Mesendoderm (in vitro differentiated cells): Measurements from ENCODE around the gene ATG2A.

Experiments
- DNase-seq: peaks from one replicate; pipeline ENCODE4 v3.0.0; 2013
- H2AK5ac ChIP-seq: 2 replicates; pipeline ENCODE4 v1.6.1; 2013; ENCODE audit warnings: low read length, inconsistent platforms
- H2BK120ac ChIP-seq: 2 replicates; pipeline ENCODE4 v1.6.1; 2013; ENCODE audit warnings: low read depth, mild to moderate bottlenecking, low read length, moderate library complexity, mixed read lengths
- H2BK15ac ChIP-seq: replicated peaks from 2 replicates; pipeline ENCODE4 v1.6.1; 2013; ENCODE audit warnings: low read depth, mild to moderate bottlenecking, moderate library complexity
- H2BK5ac ChIP-seq: 2 replicates; pipeline ENCODE4 v1.6.1; 2013; ENCODE audit warnings: low read length, inconsistent platforms
- H3K18ac ChIP-seq: 2 replicates; pipeline ENCODE4 v1.6.1; 2013; ENCODE audit warnings: mild to moderate bottlenecking, low read length, mixed read lengths
- H3K23ac ChIP-seq: one replicate; pipeline ENCODE4 v1.6.1; 2013; ENCODE audit warnings: low read length
- H3K27ac ChIP-seq: 2 replicates; pipeline ENCODE4 v1.5.1; 2013; ENCODE audit warnings: low read depth, mild to moderate bottlenecking, inconsistent platforms, low read length, moderate library complexity
- H3K27me3 ChIP-seq: 2 replicates; pipeline ENCODE4 v1.6.1; 2013; ENCODE audit warnings: low read length, control low read depth, mild to moderate bottlenecking, inconsistent platforms; ENCODE audit not compliant: insufficient read depth, poor library complexity
- H3K36me3 ChIP-seq: 2 replicates; pipeline ENCODE4 v1.6.1; 2013; ENCODE audit warnings: low read length, inconsistent platforms; ENCODE audit not compliant: control insufficient read depth, insufficient read depth
- H3K4ac ChIP-seq: one replicate; pipeline ENCODE4 v1.6.1; 2013; ENCODE audit warnings: low read depth, mild to moderate bottlenecking, low read length, moderate library complexity
- H3K4me1 ChIP-seq: 2 replicates; pipeline ENCODE4 v1.6.1; 2013; ENCODE audit warnings: low read depth, low read length, inconsistent platforms; ENCODE audit not compliant: control insufficient read depth
- H3K4me2 ChIP-seq: 2 replicates; pipeline ENCODE4 v1.6.1; 2013; ENCODE audit warnings: low read length
- H3K4me3 ChIP-seq: 2 replicates; pipeline ENCODE4 v1.5.1; 2013; ENCODE audit warnings: mild to moderate bottlenecking, low read length
- H3K56ac ChIP-seq: one replicate; pipeline ENCODE4 v1.6.1; 2013; ENCODE audit warnings: low read length
- H3K79me1 ChIP-seq: 2 replicates; pipeline ENCODE4 v1.6.1; 2013; ENCODE audit warnings: low read length, inconsistent platforms
- H3K79me2 ChIP-seq: 2 replicates; pipeline ENCODE4 v1.6.1; 2013; ENCODE audit warnings: mild to moderate bottlenecking, low read length; ENCODE audit not compliant: control insufficient read depth, insufficient read depth
- H3K9ac ChIP-seq: 2 replicates; pipeline ENCODE4 v1.6.1; 2013; ENCODE audit warnings: low read length, inconsistent platforms
- H4K5ac ChIP-seq: one replicate; pipeline ENCODE4 v1.6.1; 2013; ENCODE audit warnings: low read length
- H4K8ac ChIP-seq: one replicate; pipeline ENCODE4 v1.6.1; 2013; ENCODE audit warnings: low read depth, mild to moderate bottlenecking, control low read depth, low read length, moderate library complexity
- WGBS: extraction: QIAGEN DNeasy Blood & Tissue Kit; methylation state at CpG from one replicate; pipeline ENCODE4 v1.1.7; 2013; ENCODE audit warnings: low lambda C conversion rate, missing lambda C conversion rate; ENCODE audit not compliant: insufficient coverage; ENCODE audit errors: extremely low coverage; 5-methylcytosine and 5-hydroxymethylcytosine counted together

ATG2A gene

DNA sequence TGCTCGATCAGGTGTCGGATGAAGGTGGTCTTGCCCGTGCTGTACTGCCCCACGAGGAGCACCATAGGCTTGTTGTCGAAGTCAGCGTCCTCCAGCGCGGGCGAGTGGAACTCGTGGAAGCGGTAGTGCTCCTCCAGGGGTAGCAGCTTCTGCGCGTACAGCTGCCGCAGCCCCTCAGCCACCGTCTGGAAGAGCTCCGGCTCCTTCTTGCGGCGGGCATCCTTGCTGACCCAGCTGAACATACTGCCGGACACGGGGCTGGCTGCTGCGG lies 38.9 kb downstream of the ATG2A start:
- no peak overlapping the region for H2BK120ac ChIP-seq
- no CpG with 5 or more reads among the region's 21 CpGs for WGBS
- H3K79me1 ChIP-seq: peaks cover 15% of the 10 kb centered on the region
- no peak overlapping the region for H2BK5ac ChIP-seq
- H3K23ac ChIP-seq: peak overlapping the region; percentile 99
- H2AK5ac ChIP-seq: no peak overlapping the region
- no peak overlapping the region for H2BK15ac ChIP-seq
- H3K56ac ChIP-seq: peak overlapping the region; percentile 99
- no peaks in the 10 kb centered on the region for H3K79me2 ChIP-seq
- no peak overlapping the region for H3K27ac ChIP-seq
- H4K5ac ChIP-seq: no peak overlapping the region
- peak overlapping the region; percentile 96 for H3K9ac ChIP-seq
- H3K27me3 ChIP-seq: no peaks in the 10 kb centered on the region
- H3K4me2 ChIP-seq: peak overlapping the region; percentile 98
- H3K4ac ChIP-seq: no peak overlapping the region
- H3K4me1 ChIP-seq: peaks cover 10% of the 10 kb centered on the region
- H3K18ac ChIP-seq: no peak overlapping the region
- H3K36me3 ChIP-seq: no peaks in the 10 kb centered on the region
- H4K8ac ChIP-seq: no peak overlapping the region
- no peak for DNase-seq
- H3K4me3 ChIP-seq: peak overlapping the region; percentile 97

DNA sequence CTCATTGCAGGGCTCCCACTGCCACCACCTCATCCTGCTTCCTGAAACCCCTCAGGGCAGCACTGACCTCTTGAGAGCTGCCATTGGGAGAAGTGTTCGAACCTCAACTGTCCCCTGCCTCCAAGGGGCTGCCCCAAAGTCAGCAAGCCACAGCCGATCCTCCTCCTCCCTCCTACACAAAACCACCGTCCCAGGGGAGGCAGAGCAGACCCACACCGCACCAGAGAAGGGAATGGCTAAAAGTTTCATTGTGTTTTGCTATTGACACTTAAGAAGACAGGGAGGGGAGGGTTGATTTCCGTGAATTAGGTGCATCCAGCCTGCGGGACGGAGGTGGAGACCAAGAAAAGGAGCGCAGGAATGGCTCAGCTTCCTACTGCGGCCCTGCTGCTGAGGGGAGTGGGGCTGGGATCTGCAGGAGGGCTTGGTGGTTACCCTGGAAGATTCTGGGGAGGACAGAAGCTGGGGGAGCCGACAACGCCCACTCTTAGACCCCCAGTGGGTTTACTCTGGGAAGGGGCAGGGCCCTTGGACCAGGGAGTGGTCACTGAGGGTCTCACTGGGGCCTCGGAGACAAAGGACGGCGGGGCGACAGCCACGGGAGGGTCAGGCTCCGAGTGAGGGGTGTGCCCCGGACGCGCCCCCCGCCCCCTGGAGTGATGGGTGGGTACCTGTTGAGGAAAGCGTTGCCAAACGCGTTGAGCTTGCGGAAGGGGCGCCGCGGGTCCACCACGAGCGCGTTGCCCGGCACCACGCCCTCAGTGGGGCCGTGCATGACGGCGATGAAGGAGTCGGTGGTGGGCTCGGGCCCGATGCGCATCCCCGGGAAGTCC lies 39.4 kb downstream of the ATG2A start:
- Histone ChIP-seq H3K79me2 (no peaks in the 10 kb centered on the region), H2BK5ac (no peak overlapping the region), H3K56ac (peak overlapping the region; percentile 99), H2BK120ac (no peak overlapping the region), H3K27me3 (no peaks in the 10 kb centered on the region), H3K79me1 (peaks cover 15% of the 10 kb centered on the region), H3K4me2 (peak overlapping the region; percentile 98), H3K4me1 (peaks cover 10% of the 10 kb centered on the region), H3K36me3 (no peaks in the 10 kb centered on the region), H2AK5ac (peak overlapping the region; percentile 14), H3K18ac (no peak overlapping the region), H3K4me3 (peak overlapping the region; percentile 97), H2BK15ac (no peak overlapping the region), H3K23ac (peak overlapping the region; percentile 99), H4K8ac (no peak overlapping the region), H3K9ac (peak overlapping the region; percentile 96), H3K27ac (no peak overlapping the region), H4K5ac (no peak overlapping the region), H3K4ac (no peak overlapping the region)
- WGBS: no CpG with 5 or more reads among the region's 41 CpGs
- no peak for DNase-seq

DNA sequence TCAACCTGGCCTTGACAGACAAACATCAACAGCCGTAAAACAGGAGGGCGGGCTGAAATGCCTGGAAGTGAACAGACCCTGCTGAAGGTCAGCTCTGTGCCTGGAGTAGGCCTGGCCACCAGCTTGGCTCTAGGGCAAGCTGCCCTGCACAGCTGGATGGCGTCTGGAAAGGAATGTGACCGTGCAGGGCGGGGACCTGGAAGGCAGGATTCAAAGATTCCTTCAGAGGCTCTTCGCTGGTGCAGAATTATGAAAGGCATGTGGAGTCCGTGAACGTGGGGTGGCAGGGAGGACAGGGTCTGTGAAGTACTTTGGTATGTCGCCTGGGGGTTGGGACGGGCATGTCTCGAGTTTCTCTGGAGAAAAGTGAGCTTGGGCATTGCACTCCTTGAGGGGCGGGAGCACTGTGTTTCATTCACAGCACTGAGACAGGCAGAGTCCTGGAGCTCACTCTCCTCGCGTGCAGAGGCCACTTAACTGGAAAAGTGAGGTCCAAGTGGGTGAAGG lies 40.1 kb downstream of the ATG2A start:
- H3K23ac ChIP-seq: no peak overlapping the region
- H2BK15ac ChIP-seq: no peak overlapping the region
- H3K79me1 ChIP-seq: peaks cover 15% of the 10 kb centered on the region
- peaks cover 10% of the 10 kb centered on the region for H3K4me1 ChIP-seq
- peak overlapping the region; percentile 97 for H3K4me3 ChIP-seq
- H2BK5ac ChIP-seq: no peak overlapping the region
- WGBS: no CpG with 5 or more reads among the region's 14 CpGs
- H3K9ac ChIP-seq: peak overlapping the region; percentile 96
- H4K8ac ChIP-seq: no peak overlapping the region
- peak overlapping the region; percentile 99 for H3K56ac ChIP-seq
- H3K4ac ChIP-seq: no peak overlapping the region
- H3K27ac ChIP-seq: no peak overlapping the region
- H3K18ac ChIP-seq: no peak overlapping the region
- no peaks in the 10 kb centered on the region for H3K27me3 ChIP-seq
- no peak overlapping the region for H2AK5ac ChIP-seq
- H3K4me2 ChIP-seq: peak overlapping the region; percentile 98
- no peaks in the 10 kb centered on the region for H3K36me3 ChIP-seq
- H4K5ac ChIP-seq: no peak overlapping the region
- no peaks in the 10 kb centered on the region for H3K79me2 ChIP-seq
- no peak overlapping the region for H2BK120ac ChIP-seq
- peak; percentile 37 for DNase-seq

DNA sequence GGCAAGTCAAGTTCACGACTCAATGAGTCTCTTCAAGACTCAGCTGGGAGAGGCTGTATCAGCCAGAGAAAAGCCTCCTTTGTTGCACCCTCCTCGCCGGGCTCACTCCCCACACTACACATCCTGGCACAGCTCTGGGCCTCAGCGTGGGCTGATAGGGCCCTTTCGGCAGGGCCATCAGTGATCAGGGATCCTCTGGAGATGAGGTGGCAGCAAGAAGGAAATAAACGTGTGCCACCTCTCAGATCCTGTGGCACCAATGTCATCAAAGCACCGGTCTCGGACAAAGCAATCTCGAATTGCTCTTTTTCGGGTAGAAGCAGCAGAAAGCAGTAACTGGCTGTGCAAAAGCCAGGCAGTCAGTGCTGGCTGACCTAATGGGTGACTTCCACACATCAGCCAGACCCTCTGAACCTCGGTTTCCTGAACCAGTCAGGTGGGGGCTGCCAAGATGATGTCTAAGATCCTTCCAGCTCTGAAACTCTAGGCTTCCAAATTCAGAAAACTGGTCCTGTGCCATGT lies 40.7 kb downstream of the ATG2A start:
- Histone ChIP-seq H3K27me3 (no peaks in the 10 kb centered on the region), H3K4me3 (no peak overlapping the region), H3K56ac (no peak overlapping the region), H2BK5ac (no peak overlapping the region), H2BK120ac (no peak overlapping the region), H3K79me2 (no peaks in the 10 kb centered on the region), H3K27ac (no peak overlapping the region), H4K8ac (no peak overlapping the region), H3K23ac (no peak overlapping the region), H3K9ac (peak overlapping the region; percentile 96), H3K79me1 (peaks cover 15% of the 10 kb centered on the region), H3K36me3 (no peaks in the 10 kb centered on the region), H3K4ac (no peak overlapping the region), H2BK15ac (no peak overlapping the region), H2AK5ac (no peak overlapping the region), H3K18ac (no peak overlapping the region), H3K4me2 (no peak overlapping the region), H4K5ac (no peak overlapping the region), H3K4me1 (peaks cover 10% of the 10 kb centered on the region)
- DNase-seq: no peak
- no CpG with 5 or more reads among the region's 11 CpGs for WGBS

DNA sequence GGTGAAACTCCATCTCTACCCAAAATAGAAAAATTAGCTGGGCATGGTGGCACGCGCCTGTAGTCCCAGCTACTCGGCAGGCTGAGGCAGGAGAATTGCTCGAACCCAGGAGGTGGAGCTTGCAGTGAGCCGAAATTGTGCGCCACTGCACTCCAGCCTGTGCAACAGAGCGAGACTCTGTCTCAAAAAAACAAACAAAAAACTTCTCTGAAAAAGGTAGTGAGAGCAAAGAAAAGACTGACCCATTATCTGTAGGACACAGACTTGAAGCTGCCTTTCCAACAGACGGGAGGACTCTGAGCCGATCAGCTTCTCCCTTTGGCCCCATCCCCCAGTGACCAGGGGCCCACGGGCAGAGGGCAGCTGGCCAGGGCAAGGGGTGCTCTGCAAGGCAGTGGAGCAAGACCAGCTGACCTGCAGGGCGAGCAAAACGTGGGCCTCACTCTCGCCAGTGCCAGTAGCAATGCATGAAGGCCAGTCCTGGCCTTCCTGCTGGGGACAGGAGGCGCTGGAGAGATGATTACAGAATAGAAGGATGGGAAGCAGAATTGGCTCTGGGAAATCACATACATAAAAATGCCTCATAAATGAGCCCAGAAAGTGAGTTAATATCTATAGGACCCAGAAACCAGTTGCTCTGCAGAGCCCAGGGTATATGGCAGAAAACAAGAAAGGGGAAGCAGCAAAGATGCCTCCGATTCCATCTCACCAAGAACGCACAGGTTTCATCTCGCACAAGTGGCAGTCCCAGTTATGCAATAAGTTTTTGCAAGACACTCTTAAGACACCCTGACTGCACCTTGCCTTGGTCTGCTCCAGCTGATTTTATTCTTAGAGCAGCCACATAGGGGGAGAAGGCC lies 41.4 kb downstream of the ATG2A start:
- H3K27me3 ChIP-seq: no peaks in the 10 kb centered on the region
- no peak overlapping the region for H4K8ac ChIP-seq
- no peaks in the 10 kb centered on the region for H3K79me2 ChIP-seq
- no peak overlapping the region for H2BK5ac ChIP-seq
- no peak for DNase-seq
- H3K18ac ChIP-seq: no peak overlapping the region
- peak overlapping the region; percentile 1 for H3K56ac ChIP-seq
- H2BK15ac ChIP-seq: no peak overlapping the region
- no peak overlapping the region for H2BK120ac ChIP-seq
- H3K9ac ChIP-seq: no peak overlapping the region
- no peaks in the 10 kb centered on the region for H3K36me3 ChIP-seq
- H3K4me3 ChIP-seq: no peak overlapping the region
- no peak overlapping the region for H2AK5ac ChIP-seq
- H3K4me2 ChIP-seq: no peak overlapping the region
- no CpG with 5 or more reads among the region's 17 CpGs for WGBS
- H3K23ac ChIP-seq: no peak overlapping the region
- H4K5ac ChIP-seq: no peak overlapping the region
- peaks cover 15% of the 10 kb centered on the region for H3K79me1 ChIP-seq
- peaks cover 10% of the 10 kb centered on the region for H3K4me1 ChIP-seq
- no peak overlapping the region for H3K27ac ChIP-seq
- H3K4ac ChIP-seq: no peak overlapping the region
